Measurements from ENCODE around the gene DRICH1. TPM values are rescaled to one million over a fixed set of nuclear protein-coding genes. Genes with fewer than 3 reads are reported as not detected.
"Not testable (repeated sequence)": the region's sequence is repeated elsewhere in the genome, so short reads cannot be mapped to it uniquely, and the experiment has no call there.

The DRICH1 gene
- total RNA-seq, 1 experiment from 2014 or later, result not detected

DNA sequence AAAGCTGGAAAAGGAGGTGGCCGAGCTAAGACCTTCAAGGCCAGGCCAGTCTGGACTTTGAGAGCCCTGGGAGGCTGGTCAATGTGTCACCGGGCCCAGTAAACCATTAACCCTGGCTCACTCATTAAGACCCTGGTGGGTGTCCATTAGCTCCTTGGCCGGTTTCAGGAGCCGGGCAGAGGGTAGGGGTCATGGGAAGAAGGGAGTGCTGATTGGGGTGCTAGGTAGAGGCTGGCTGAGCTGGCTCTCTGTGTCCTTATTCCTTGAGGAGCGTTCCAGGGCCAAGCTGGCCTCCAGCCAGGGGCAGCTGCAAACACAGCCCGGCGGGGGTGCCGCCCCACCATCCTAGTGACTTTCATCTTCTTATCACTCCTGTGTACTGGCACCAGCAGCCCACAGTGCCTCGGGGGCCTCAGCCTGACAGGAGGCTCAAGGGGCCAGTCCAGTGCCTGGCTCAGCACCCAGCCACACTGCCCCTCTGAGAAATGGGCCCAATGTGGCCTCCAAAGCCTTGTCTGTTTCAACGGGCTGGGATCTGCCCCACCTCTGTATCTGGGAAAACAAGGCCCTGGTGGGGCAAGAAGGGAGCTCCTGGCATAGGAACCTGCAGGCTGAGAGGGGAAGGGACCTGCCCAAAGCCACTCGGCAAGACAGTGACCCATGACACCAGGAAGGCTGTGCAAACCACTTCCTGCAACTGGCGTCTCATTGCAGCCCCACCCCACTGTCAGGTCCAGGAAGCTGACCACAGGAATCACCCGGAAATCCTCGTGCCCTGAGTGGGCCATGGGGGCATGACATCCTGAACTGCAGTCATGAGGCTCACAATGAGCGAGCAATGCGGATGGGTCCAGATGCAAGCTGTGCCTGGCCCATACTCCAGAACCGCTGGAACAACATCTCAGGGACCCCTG is 43.6 kb upstream of the DRICH1 start:
- no peak for DNase-seq (ENCODE audit: low read depth, low spot score)
- ChIA-PET CTCF (interaction anchor here (0.6 kb wide), 1 partner anchor 85 kb away, joined by 9 read pairs; no protein-coding TSS in a partner anchor), POLR2A (no interaction called here)
- H3K4me1 ChIP-seq (ENCODE audit: control insufficient read depth, insufficient read depth, low read length), result no peaks in the 10 kb centered on the region
- no peaks in the 10 kb centered on the region for H3K9me3 ChIP-seq (ENCODE audit: control insufficient read depth, insufficient read depth, low read depth, low read length)
- in situ Hi-C loops (cut with HindIII; ENCODE audit: low pct_unique_long_range_greater_than_20kb, low sequenced_read_pairs) (no loop called here), intact Hi-C loops (cut with micrococcal nuclease; ENCODE audit: unreplicated experiment) (no loop called here)
- no peaks in the 10 kb centered on the region for H3K36me3 ChIP-seq (ENCODE audit: control insufficient read depth, insufficient read depth, low read length)
- H3K27ac ChIP-seq (ENCODE audit: low read length), result no peak overlapping the region
- H3K4me3 ChIP-seq (ENCODE audit: low read depth in 2 of 2, low read length in 2 of 2), result no peak overlapping the region
- ATAC-seq, result no peak
- H3K27me3 ChIP-seq (ENCODE audit: control insufficient read depth, insufficient read depth, low read length), result no peaks in the 10 kb centered on the region
- TF ChIP-seq REST (IDR thresholded peaks at IDR 0.05; ENCODE audit: insufficient read depth in 1 of 2, low read depth in 2 of 2, low read length in 1 of 2), result no peak
- no peak for TF ChIP-seq TCF7L2 (IDR thresholded peaks at IDR 0.05; ENCODE audit: low read depth, low read length)
- TF ChIP-seq POLR2AphosphoS5 (IDR thresholded peaks at IDR 0.05; ENCODE audit: low read depth, low read length), result no peak
- no peak for TF ChIP-seq SIN3A (IDR thresholded peaks at IDR 0.05; ENCODE audit: borderline replicate concordance, insufficient read depth, low read depth, low read length)
- TF ChIP-seq CTCF (IDR thresholded peaks at IDR 0.05), result no peak
- no TSS peak for BruUV-seq (replicated peaks)

- CTCF ChIA-PET, result not testable (repeated sequence)
Measured at GRCh38 chr22:23674886-23675501, 42.9 kb upstream of the DRICH1 start.

More at GRCh38 chr22:23674886-23675501, 42.9 kb upstream of the DRICH1 start:
- ATAC-seq; H3K27ac ChIP-seq (ENCODE audit: low read length); intact Hi-C loops (cut with micrococcal nuclease; ENCODE audit: unreplicated experiment); H3K36me3 ChIP-seq (ENCODE audit: control insufficient read depth, insufficient read depth, low read length); POLR2A ChIA-PET; in situ Hi-C loops (cut with HindIII; ENCODE audit: low pct_unique_long_range_greater_than_20kb, low sequenced_read_pairs); DNase-seq (ENCODE audit: low read depth, low spot score); H3K4me3 ChIP-seq (ENCODE audit: low read depth in 2 of 2, low read length in 2 of 2); BruUV-seq (replicated peaks); H3K4me1 ChIP-seq (ENCODE audit: control insufficient read depth, insufficient read depth, low read length); H3K9me3 ChIP-seq (ENCODE audit: control insufficient read depth, insufficient read depth, low read depth, low read length); H3K27me3 ChIP-seq (ENCODE audit: control insufficient read depth, insufficient read depth, low read length): not testable (repeated sequence)
